ENCODE data around the gene ANO5.

DNA sequence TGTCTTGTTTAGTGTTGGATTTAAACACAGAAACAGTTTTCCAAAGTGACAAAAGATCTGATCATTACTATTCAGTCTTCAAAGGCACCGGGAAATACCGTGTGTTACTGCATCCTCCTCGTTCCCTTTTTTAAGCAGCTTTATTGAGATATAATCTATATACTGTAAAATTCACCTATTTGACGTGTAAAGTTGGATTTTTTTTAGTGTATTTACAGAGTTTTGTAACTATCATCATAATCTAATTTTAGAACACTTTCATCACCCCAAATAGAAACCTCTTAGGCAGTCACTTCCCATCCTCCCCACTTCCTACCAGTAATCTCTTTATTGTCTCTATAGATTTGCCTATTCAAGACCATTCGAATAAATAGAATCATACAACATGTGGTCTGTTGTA lies 1.4 kb downstream of the ANO5 start:
- TF ChIP-seq POLR2A (IDR thresholded peaks at IDR 0.05; ENCODE audit: low read length) = no peak
- TF ChIP-seq GATA1 (IDR thresholded peaks at IDR 0.05; ENCODE audit: low read depth, low read length) = no peak
